Stomach (tissue), 9 donors: ENCODE results near the gene POC1A. TPM values are rescaled to one million over a fixed set of nuclear protein-coding genes. Genes with fewer than 3 reads are reported as not detected.

Source experiments
- DNase-seq, 2 donors: peaks; one replicate each; pipeline versions ENCODE4 v3.0.0 to v3.0.0-alpha.2; 2013 to 2019
- H3K27ac ChIP-seq, 5 donors: fragments of 200-600 bp in 4 of 5; sonication (generic) in 4 of 5; one replicate each; pipeline ENCODE4 v1.5.1; 2013 to 2019; ENCODE audit warnings: mild to moderate bottlenecking in 1 of 5, moderate library complexity in 1 of 5
- H3K27me3 ChIP-seq, 3 donors: fragments of 200-600 bp; sonication (generic); one replicate each; pipeline ENCODE4 v1.5.1; 2017 to 2019; ENCODE audit warnings: mixed run types in 1 of 3
- H3K36me3 ChIP-seq, 4 donors: fragments of 200-600 bp; sonication (generic); 1 replicate in 3 of 4; 2 replicates in 1 of 4; pipeline ENCODE4 v1.5.1; 2016 to 2019
- H3K4me1 ChIP-seq, 4 donors: fragments of 200-600 bp; sonication (generic); one replicate each; pipeline ENCODE4 v1.5.1; 2016 to 2019
- H3K4me3 ChIP-seq, 4 donors: fragments of 200-600 bp; sonication (generic) in 3 of 4; one replicate each; pipeline ENCODE4 v1.5.1; 2016 to 2019; ENCODE audit warnings: mild to moderate bottlenecking in 1 of 4
- H3K9me3 ChIP-seq, 4 donors: fragments of 200-600 bp; sonication (generic); one replicate each; pipeline ENCODE4 v1.5.1; 2016 to 2019
- CTCF ChIP-seq, 7 experiments: fragments of 450-650 bp in 4 of 7; fragments of 200-600 bp in 3 of 7; sonication (generic) in 3 of 7; IDR thresholded peaks; one replicate each; pipeline ENCODE4 v1.5.1; 2016 to 2019; ENCODE audit warnings: antibody characterized with exemption in 7 of 7, control low read depth in 2 of 7, mild to moderate bottlenecking in 1 of 7
- EP300 ChIP-seq: sonication (generic); formaldehyde crosslinking; IDR thresholded peaks from one replicate; pipeline ENCODE4 v1.6.1; 2017; ENCODE audit warnings: antibody characterized with exemption
- POLR2A ChIP-seq, 4 donors: fragments of 450-650 bp; IDR thresholded peaks; one replicate each; pipeline ENCODE4 v1.6.1; 2016; ENCODE audit warnings: antibody characterized with exemption in 4 of 4, control low read depth in 2 of 4, mild to moderate bottlenecking in 1 of 4, moderate library complexity in 1 of 4
- POLR2AphosphoS5 ChIP-seq, 3 donors: sonication (generic); formaldehyde crosslinking; IDR thresholded peaks; one replicate each; pipeline ENCODE4 v1.6.1; 2016; ENCODE audit warnings: antibody characterized with exemption in 3 of 3
- WGBS, 5 donors: extraction: QIAGEN DNeasy Blood & Tissue Kit in 3 of 5; methylation state at CpG; one replicate each; pipeline versions ENCODE4 v1.1.5 to v1.1.7; 2013 to 2018; 5-methylcytosine and 5-hydroxymethylcytosine counted together
- intact Hi-C: fragments of 100-400 bp; cut with DNase I; formaldehyde crosslinking; loops from one replicate; pipeline ENCODE4 v1.15.1; 2023; ENCODE audit warnings: low total_unique reads
- polyA plus RNA-seq, 3 donors: library from polyadenylated mRNA; stranded (reverse); fragments of 200-250 nt; gene quantifications; one replicate each; pipeline ENCODE4 v1.2.3, GENCODE V29; 2013
- total RNA-seq, 5 donors: library from RNA; depleted of rRNA; stranded (reverse); fragments of >200 nt; gene quantifications; one replicate each; pipeline versions ENCODE4 v1.1.0 to v1.2.3, GENCODE V29; 2014 to 2016
- donor health status: healthy with polysubstance abuse.
- donor health status: Bipolar disorder and iron deficiency.
- donor health status: healthy.

Gene POC1A
- total and polyA plus RNA-seq, 8 donors: 1.8 to 23.2 (median 3.5) TPM; not detected in 1

GRCh38 chr3:52069855-52070254 is 84.4 kb downstream of the POC1A start:
- no peak overlapping the region for H3K4me3 ChIP-seq
- peaks cover 0 to 23% (median 9%) of the 10 kb centered on the region in 4 donors for H3K4me1 ChIP-seq
- no peaks in the 10 kb centered on the region for H3K9me3 ChIP-seq
- intact Hi-C loops: no loop called here
- no peak for DNase-seq
- TF ChIP-seq POLR2AphosphoS5 (IDR thresholded peaks at IDR 0.05) (no peak), CTCF (IDR thresholded peaks at IDR 0.05) (no peak), EP300 (no peak)
- WGBS, 5 donors: 84 to 95% (median 94%) methylated on average over 3 to 4 of the region's 4 CpGs
- no peaks in the 10 kb centered on the region for H3K36me3 ChIP-seq
- H3K27ac ChIP-seq: peak overlapping the region in 2 of 5 donors; percentile 59 to 71
- no peaks in the 10 kb centered on the region for H3K27me3 ChIP-seq

GRCh38 chr3:52069135-52069534 is 85.1 kb downstream of the POC1A start:
- Histone ChIP-seq H3K27ac (no peak overlapping the region), H3K9me3 (no peaks in the 10 kb centered on the region), H3K36me3 (no peaks in the 10 kb centered on the region), H3K4me3 (no peak overlapping the region), H3K4me1 (peaks cover 0 to 23% (median 9%) of the 10 kb centered on the region in 4 donors), H3K27me3 (no peaks in the 10 kb centered on the region)
- intact Hi-C loops: no loop called here
- no peak for TF ChIP-seq POLR2A (IDR thresholded peaks at IDR 0.05)
- TF ChIP-seq POLR2AphosphoS5 (IDR thresholded peaks at IDR 0.05): no peak
- TF ChIP-seq EP300: no peak
- no peak for TF ChIP-seq CTCF (IDR thresholded peaks at IDR 0.05)
- 93 to 98% (median 95%) methylated on average over 5 of the region's 5 CpGs for WGBS, 5 donors
- DNase-seq: no peak

- no peaks in the 10 kb centered on the region for H3K9me3 ChIP-seq
- TF ChIP-seq EP300: no peak
- TF ChIP-seq POLR2A (IDR thresholded peaks at IDR 0.05): no peak
- H3K36me3 ChIP-seq: no peaks in the 10 kb centered on the region
- H3K27me3 ChIP-seq: no peaks in the 10 kb centered on the region
- intact Hi-C loops: no loop called here
- DNase-seq: no peak
- 76 to 93% (median 82%) methylated on average over 8 to 12 of the region's 12 CpGs for WGBS, 5 donors
- H3K4me3 ChIP-seq: no peak overlapping the region
- peaks cover 0 to 23% (median 9%) of the 10 kb centered on the region in 4 donors for H3K4me1 ChIP-seq
- no peak overlapping the region for H3K27ac ChIP-seq
Measured at GRCh38 chr3:52068730-52069129, 85.5 kb downstream of the POC1A start.

GRCh38 chr3:52068055-52068571 is 86.1 kb downstream of the POC1A start:
- WGBS, 5 donors: 79 to 94% (median 86%) methylated on average over 12 of the region's 12 CpGs
- H3K27ac ChIP-seq: no peak overlapping the region
- peaks cover 0 to 23% (median 9%) of the 10 kb centered on the region in 4 donors for H3K4me1 ChIP-seq
- H3K36me3 ChIP-seq: no peaks in the 10 kb centered on the region
- H3K9me3 ChIP-seq: no peaks in the 10 kb centered on the region
- TF ChIP-seq POLR2A (IDR thresholded peaks at IDR 0.05): no peak
- no peak for TF ChIP-seq POLR2AphosphoS5 (IDR thresholded peaks at IDR 0.05)
- TF ChIP-seq EP300: no peak
- H3K27me3 ChIP-seq: no peaks in the 10 kb centered on the region
- intact Hi-C loops: no loop called here
- H3K4me3 ChIP-seq: no peak overlapping the region
- peak in 1 of 2 donors; percentile 88 for DNase-seq

GRCh38 chr3:52067526-52067925 is 86.7 kb downstream of the POC1A start:
- TF ChIP-seq EP300 (no peak), POLR2A (IDR thresholded peaks at IDR 0.05) (no peak), CTCF (IDR thresholded peaks at IDR 0.05) (no peak), POLR2AphosphoS5 (IDR thresholded peaks at IDR 0.05) (no peak)
- Histone ChIP-seq H3K9me3 (no peaks in the 10 kb centered on the region), H3K27me3 (no peaks in the 10 kb centered on the region), H3K36me3 (no peaks in the 10 kb centered on the region), H3K27ac (no peak overlapping the region), H3K4me3 (no peak overlapping the region), H3K4me1 (peaks cover 0 to 27% (median 9%) of the 10 kb centered on the region in 4 donors)
- WGBS, 5 donors: 84 to 92% (median 90%) methylated on average over 4 of the region's 4 CpGs
- intact Hi-C loops: no loop called here
- no peak for DNase-seq
